IMR-90 (cell line): Measurements from ENCODE around the gene TICAM1. TPM values are rescaled to one million over a fixed set of nuclear protein-coding genes. Genes with fewer than 3 reads are reported as not detected.
A peak's percentile ranks its signal among the peaks of the same experiment; 100 is the strongest.

Source experiments
- ATAC-seq: fragments of 200-7000 bp; cut with Tn5 transposase; 2 replicates; pipeline ENCODE4 v1.9.1; 2020; ENCODE audit warnings: low read depth, mild to moderate bottlenecking, moderate library complexity
- BruUV-seq: library from RNA; stranded (reverse); fragments of 400-500 nt; replicated peaks from 2 replicates; lab custom pipeline; 2021; lab: Mats Ljungman, UMichigan
- CTCF ChIA-PET: fragments of 300-600 bp; formaldehyde crosslinking; extraction: SDS; loops from one replicate; lab custom pipeline; 2021; ENCODE audit warnings: antibody characterized with exemption; lab: Yijun Ruan, JAX
- POLR2A ChIA-PET: fragments of 300-600 bp; sonication (Branson Sonifier 250); formaldehyde crosslinking; loops from one replicate; lab custom pipeline; 2022; ENCODE audit warnings: antibody characterized with exemption; ENCODE audit not compliant: unreplicated experiment; lab: Charles Lee
- DNase-seq: peaks from one replicate; pipeline ENCODE4 v3.0.0; 2013
- H2AFZ ChIP-seq: replicated peaks from 2 replicates; pipeline ENCODE3; 2013; ENCODE audit warnings: low read length, mild to moderate bottlenecking; ENCODE audit not compliant: poor library complexity
- H2AK5ac ChIP-seq: 2 replicates; pipeline ENCODE4 v1.6.1; 2013; ENCODE audit warnings: low read depth, low read length, inconsistent platforms
- H2AK9ac ChIP-seq: replicated peaks from 2 replicates; pipeline ENCODE3; 2013; ENCODE audit warnings: mild to moderate bottlenecking, low read depth, low read length, moderate library complexity; ENCODE audit not compliant: poor library complexity
- H2BK120ac ChIP-seq: 2 replicates; pipeline ENCODE4 v1.6.1; 2013; ENCODE audit warnings: low read depth, low read length, inconsistent platforms
- H2BK15ac ChIP-seq: 3 replicates; pipeline ENCODE4 v1.6.1; 2013; ENCODE audit warnings: low read depth, low read length, inconsistent platforms
- H2BK20ac ChIP-seq: 2 replicates; pipeline ENCODE4 v1.6.1; 2013; ENCODE audit warnings: low read depth, mild to moderate bottlenecking, inconsistent platforms, low read length, moderate library complexity
- H2BK5ac ChIP-seq: 2 replicates; pipeline ENCODE4 v1.6.1; 2013; ENCODE audit warnings: mild to moderate bottlenecking, low read depth, low read length, inconsistent platforms; ENCODE audit not compliant: poor library complexity, severe bottlenecking
- H3K14ac ChIP-seq: replicated peaks from 2 replicates; pipeline ENCODE4 v1.6.1; 2013; ENCODE audit warnings: low read depth, low read length, inconsistent platforms
- H3K18ac ChIP-seq: 2 replicates; pipeline ENCODE4 v1.6.1; 2013; ENCODE audit warnings: low read depth, low read length, control low read depth
- H3K23ac ChIP-seq: 2 replicates; pipeline ENCODE4 v1.6.1; 2013; ENCODE audit warnings: low read depth, low read length, inconsistent platforms
- H3K27ac ChIP-seq: 2 replicates; pipeline ENCODE4 v1.5.1; 2013; ENCODE audit warnings: mild to moderate bottlenecking, control low read depth, low read length; ENCODE audit not compliant: insufficient read depth
- H3K27me3 ChIP-seq: 2 replicates; pipeline ENCODE4 v1.6.1; 2013; ENCODE audit warnings: low read length; ENCODE audit not compliant: control insufficient read depth, insufficient read depth
- H3K36me3 ChIP-seq: 2 replicates; pipeline ENCODE4 v1.6.1; 2013; ENCODE audit warnings: low read length, mixed read lengths; ENCODE audit not compliant: control insufficient read depth, insufficient read depth
- H3K4ac ChIP-seq: 2 replicates; pipeline ENCODE4 v1.6.1; 2013; ENCODE audit warnings: low read depth, low read length, inconsistent platforms
- H3K4me1 ChIP-seq: 2 replicates; pipeline ENCODE4 v1.6.1; 2013; ENCODE audit warnings: low read length, mixed read lengths; ENCODE audit not compliant: control insufficient read depth, insufficient read depth
- H3K4me2 ChIP-seq: 2 replicates; pipeline ENCODE4 v1.6.1; 2013; ENCODE audit warnings: low read depth, mild to moderate bottlenecking, control low read depth, low read length, moderate library complexity
- H3K4me3 ChIP-seq: 2 replicates; pipeline ENCODE4 v1.5.1; 2013; ENCODE audit warnings: low read depth, mild to moderate bottlenecking, control low read depth, low read length, moderate library complexity; ENCODE audit not compliant: insufficient read depth
- H3K56ac ChIP-seq: 2 replicates; pipeline ENCODE4 v1.6.1; 2013; ENCODE audit warnings: low read length, inconsistent platforms; ENCODE audit not compliant: insufficient read depth; ENCODE audit errors: extremely low read depth
- H3K79me1 ChIP-seq, 2 experiments: 2 replicates each; pipeline ENCODE4 v1.6.1; 2013; ENCODE audit warnings: low read length in 2 of 2, inconsistent platforms in 1 of 2, low read depth in 1 of 2
- H3K9ac ChIP-seq: 2 replicates; pipeline ENCODE4 v1.6.1; 2013; ENCODE audit warnings: low read depth, low read length, control low read depth
- H3K9me1 ChIP-seq: 2 replicates; pipeline ENCODE4 v1.6.1; 2013; ENCODE audit warnings: low read length, inconsistent platforms; ENCODE audit not compliant: insufficient read depth
- H3K9me3 ChIP-seq: 2 replicates; pipeline ENCODE4 v1.6.1; 2013; ENCODE audit warnings: low read length; ENCODE audit not compliant: control insufficient read depth, insufficient read depth
- H4K20me1 ChIP-seq: 2 replicates; pipeline ENCODE4 v1.6.1; 2013; ENCODE audit warnings: low read length, inconsistent platforms; ENCODE audit not compliant: insufficient read depth
- H4K5ac ChIP-seq: 2 replicates; pipeline ENCODE4 v1.6.1; 2013; ENCODE audit warnings: mild to moderate bottlenecking, low read depth, low read length, control low read depth
- H4K8ac ChIP-seq, 2 experiments: 2 replicates each; pipeline ENCODE4 v1.6.1; 2013; ENCODE audit warnings: low read depth in 2 of 2, low read length in 2 of 2, control low read depth in 1 of 2, inconsistent platforms in 1 of 2
- H4K91ac ChIP-seq: 2 replicates; pipeline ENCODE4 v1.6.1; 2013; ENCODE audit warnings: low read depth, low read length, inconsistent platforms; ENCODE audit not compliant: insufficient read depth
- BHLHE40 ChIP-seq: fragments of 150-350 bp; IDR thresholded peaks from 2 replicates; pipeline ENCODE4 v1.6.1; 2016; ENCODE audit warnings: mild to moderate bottlenecking, low read depth, low read length
- CEBPB ChIP-seq: IDR thresholded peaks from 2 replicates; pipeline ENCODE4 v1.6.1; 2012; ENCODE audit warnings: low read depth, low read length, improper control_type of control experiment
- FOS ChIP-seq: fragments of 150-350 bp; IDR thresholded peaks from 2 replicates; pipeline ENCODE4 v1.6.1; 2016; ENCODE audit warnings: low read depth, low read length
- MAFK ChIP-seq: IDR thresholded peaks from 2 replicates; pipeline ENCODE4 v1.6.1; 2012; ENCODE audit warnings: low read depth, low read length, improper control_type of control experiment
- MAZ ChIP-seq: IDR thresholded peaks from 2 replicates; pipeline ENCODE4 v1.6.1; 2012; ENCODE audit warnings: low read depth, mild to moderate bottlenecking, low read length, improper control_type of control experiment, moderate library complexity, borderline replicate concordance
- MXI1 ChIP-seq: IDR thresholded peaks from 2 replicates; pipeline ENCODE4 v1.6.1; 2012; ENCODE audit warnings: low read depth, mild to moderate bottlenecking, low read length, moderate library complexity, borderline replicate concordance
- NFE2L2 ChIP-seq: fragments of 150-350 bp; IDR thresholded peaks from 2 replicates; pipeline ENCODE4 v1.6.1; 2016; ENCODE audit warnings: low read depth, mild to moderate bottlenecking, low read length
- POLR2A ChIP-seq: IDR thresholded peaks from 2 replicates; pipeline ENCODE4 v1.6.1; 2012; ENCODE audit warnings: mild to moderate bottlenecking, low read depth, low read length
- RAD21 ChIP-seq: IDR thresholded peaks from 2 replicates; pipeline ENCODE4 v1.6.1; 2012; ENCODE audit warnings: low read length, improper control_type of control experiment
- RCOR1 ChIP-seq: IDR thresholded peaks from 2 replicates; pipeline ENCODE4 v1.6.1; 2012; ENCODE audit warnings: mild to moderate bottlenecking, low read length, improper control_type of control experiment; ENCODE audit not compliant: insufficient replicate concordance
- RFX5 ChIP-seq: IDR thresholded peaks from 2 replicates; pipeline ENCODE4 v1.8.0; 2012; ENCODE audit warnings: low read depth, mild to moderate bottlenecking, low read length, moderate library complexity
- SMC3 ChIP-seq: fragments of 150-350 bp; IDR thresholded peaks from 2 replicates; pipeline ENCODE4 v1.6.1; 2016; ENCODE audit warnings: low read depth, mild to moderate bottlenecking, antibody characterized with exemption, low read length, moderate library complexity
- WGBS, 2 experiments: methylation state at CpG; one replicate each; pipeline versions ENCODE4 v1.1.5 to v1.1.7; 2013; ENCODE audit warnings: missing lambda C conversion rate in 2 of 2; ENCODE audit not compliant: insufficient read length in 1 of 2; ENCODE audit errors: extremely low coverage in 2 of 2; 5-methylcytosine and 5-hydroxymethylcytosine counted together
- dilution Hi-C: fragments of 300-500 bp; cut with HindIII; formaldehyde crosslinking; loops from one replicate; pipeline ENCODE4 v1.14.3; 2018; ENCODE audit warnings: low sequenced_read_pairs; ENCODE audit not compliant: unreplicated experiment
- in situ Hi-C: fragments of 300-500 bp; cut with MboI; formaldehyde crosslinking; loops from 3 replicates; pipeline ENCODE4 v1.14.3; 2019; ENCODE audit warnings: low sequenced_read_pairs, inconsistent platforms, mixed read lengths
- intact Hi-C: fragments of 100-400 bp; cut with micrococcal nuclease; formaldehyde crosslinking; loops from 2 replicates; pipeline ENCODE4 v1.10.0; 2022
- polyA plus RNA-seq, 3 experiments: library from polyadenylated mRNA; depleted of rRNA; stranded (reverse); fragments of >200 nt; gene quantifications; 2 replicates each; pipeline ENCODE4 v1.2.3, GENCODE V29; 2012; ENCODE audit warnings: low replicate concordance in 1 of 3
- total RNA-seq: library from RNA; depleted of rRNA; stranded (reverse); fragments of >200 nt; gene quantifications from 2 replicates; pipeline ENCODE4 v1.2.3, GENCODE V29; 2012
- TF ChIP-seq, protein P1 (sequence below): fragments of 150-350 bp; IDR thresholded peaks from 2 replicates; pipeline ENCODE4 v1.6.1; 2016; ENCODE audit warnings: low read depth, mild to moderate bottlenecking, low read length, moderate library complexity, borderline replicate concordance
- TF ChIP-seq, protein P2 (sequence below): conservative IDR thresholded peaks from 2 replicates; pipeline ENCODE4 v1.5.1; 2012; ENCODE audit warnings: mild to moderate bottlenecking, low read depth, low read length, improper control_type of control experiment

TICAM1 gene
- total and polyA plus RNA-seq, 2 of the 4 experiments (the other 2 are of a cell fraction) = 0.90 to 9.2 TPM

DNA sequence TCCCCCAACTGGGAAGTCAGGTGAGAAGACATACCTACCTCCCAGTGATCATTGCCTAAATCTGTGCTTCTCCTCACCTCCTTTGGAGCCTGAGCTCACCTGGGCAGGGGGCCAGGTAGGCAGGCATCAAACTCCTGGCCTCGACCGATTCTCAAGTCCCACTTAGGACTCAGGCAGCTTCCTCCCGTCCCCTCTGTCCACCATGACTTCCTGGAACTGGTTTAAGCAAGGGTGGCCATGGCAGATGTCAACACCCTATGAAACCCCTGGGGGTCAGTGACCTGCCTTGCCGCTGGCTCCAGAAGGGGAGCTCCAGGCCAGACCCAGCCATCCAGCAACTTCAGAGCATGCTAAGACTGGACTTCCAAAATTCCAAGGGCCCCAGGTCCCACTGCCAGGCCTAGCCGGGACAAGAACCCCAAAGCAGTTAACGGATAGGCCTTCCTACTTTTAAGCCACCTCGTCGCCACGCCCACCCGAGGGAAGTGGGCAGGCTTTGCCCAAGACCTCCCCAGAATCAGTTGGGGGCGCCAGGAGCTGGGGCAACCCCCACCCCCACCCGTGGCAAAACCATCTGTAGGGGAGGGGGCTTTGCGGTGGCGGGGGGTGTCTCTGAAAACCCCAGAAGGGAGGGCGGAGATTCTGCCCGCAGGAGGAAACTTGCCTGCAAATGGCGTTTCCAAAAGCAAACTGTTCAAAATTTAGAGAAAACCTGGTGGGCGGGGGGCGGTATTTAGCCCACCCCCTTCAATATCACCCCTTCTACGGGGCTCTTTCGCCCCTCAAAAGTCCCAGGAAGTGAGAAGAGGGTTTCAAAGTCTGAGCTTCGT is 35.3 kb upstream of the TICAM1 start:
- H2AFZ ChIP-seq = peak overlapping the region; percentile 87
- TF ChIP-seq RFX5 = no peak
- TF ChIP-seq, protein P1, sequence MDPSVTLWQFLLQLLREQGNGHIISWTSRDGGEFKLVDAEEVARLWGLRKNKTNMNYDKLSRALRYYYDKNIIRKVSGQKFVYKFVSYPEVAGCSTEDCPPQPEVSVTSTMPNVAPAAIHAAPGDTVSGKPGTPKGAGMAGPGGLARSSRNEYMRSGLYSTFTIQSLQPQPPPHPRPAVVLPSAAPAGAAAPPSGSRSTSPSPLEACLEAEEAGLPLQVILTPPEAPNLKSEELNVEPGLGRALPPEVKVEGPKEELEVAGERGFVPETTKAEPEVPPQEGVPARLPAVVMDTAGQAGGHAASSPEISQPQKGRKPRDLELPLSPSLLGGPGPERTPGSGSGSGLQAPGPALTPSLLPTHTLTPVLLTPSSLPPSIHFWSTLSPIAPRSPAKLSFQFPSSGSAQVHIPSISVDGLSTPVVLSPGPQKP = no peak
- TF ChIP-seq, protein P2, sequence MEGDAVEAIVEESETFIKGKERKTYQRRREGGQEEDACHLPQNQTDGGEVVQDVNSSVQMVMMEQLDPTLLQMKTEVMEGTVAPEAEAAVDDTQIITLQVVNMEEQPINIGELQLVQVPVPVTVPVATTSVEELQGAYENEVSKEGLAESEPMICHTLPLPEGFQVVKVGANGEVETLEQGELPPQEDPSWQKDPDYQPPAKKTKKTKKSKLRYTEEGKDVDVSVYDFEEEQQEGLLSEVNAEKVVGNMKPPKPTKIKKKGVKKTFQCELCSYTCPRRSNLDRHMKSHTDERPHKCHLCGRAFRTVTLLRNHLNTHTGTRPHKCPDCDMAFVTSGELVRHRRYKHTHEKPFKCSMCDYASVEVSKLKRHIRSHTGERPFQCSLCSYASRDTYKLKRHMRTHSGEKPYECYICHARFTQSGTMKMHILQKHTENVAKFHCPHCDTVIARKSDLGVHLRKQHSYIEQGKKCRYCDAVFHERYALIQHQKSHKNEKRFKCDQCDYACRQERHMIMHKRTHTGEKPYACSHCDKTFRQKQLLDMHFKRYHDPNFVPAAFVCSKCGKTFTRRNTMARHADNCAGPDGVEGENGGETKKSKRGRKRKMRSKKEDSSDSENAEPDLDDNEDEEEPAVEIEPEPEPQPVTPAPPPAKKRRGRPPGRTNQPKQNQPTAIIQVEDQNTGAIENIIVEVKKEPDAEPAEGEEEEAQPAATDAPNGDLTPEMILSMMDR = no peak
- no peak for TF ChIP-seq CEBPB
- no peak for TF ChIP-seq MAFK
- TF ChIP-seq SMC3 = no peak
- no peak for TF ChIP-seq MXI1
- no peak for TF ChIP-seq BHLHE40
- no peak for TF ChIP-seq RCOR1
- TF ChIP-seq POLR2A = no peak
- no peak for TF ChIP-seq MAZ
- no peak for TF ChIP-seq RAD21
- TF ChIP-seq FOS = no peak
- TF ChIP-seq NFE2L2 = no peak

More for the DNA sequence above, 35.3 kb upstream of the TICAM1 start:
- H3K56ac ChIP-seq = peak overlapping the region; percentile 80
- peak overlapping the region; percentile 71 for H3K27ac ChIP-seq
- H4K91ac ChIP-seq = peak overlapping the region; percentile 74
- POLR2A ChIA-PET = interaction anchor here (0.5 to 1.5 kb wide), 6 partner anchors 8 to 1093 kb away, joined by 3 to 7 read pairs (median 4); partner anchors contain the start of gene UHRF1
- peaks cover 8% of the 10 kb centered on the region for H3K36me3 ChIP-seq
- 0 out of 2 replicates have a peak overlapping the region, but pooled peaks have one; percentile 1 for H4K5ac ChIP-seq
- no peak overlapping the region for H2BK20ac ChIP-seq
- H3K23ac ChIP-seq = peak overlapping the region; percentile 87
- H3K9ac ChIP-seq = peak overlapping the region; percentile 85
- no peaks in the 10 kb centered on the region for H3K27me3 ChIP-seq
- H4K8ac ChIP-seq = peak overlapping the region; percentile 20 to 63
- peaks cover 13% of the 10 kb centered on the region for H3K9me1 ChIP-seq
- no peak overlapping the region for H3K18ac ChIP-seq
- intact Hi-C loops = loop anchor here (2.0 to 5.0 kb wide), 2 partner anchors 55 to 102 kb away; partner anchors contain the start of gene KDM4B
- H2BK15ac ChIP-seq = peak overlapping the region; percentile 59; the same call in 1 of the 3 replicates
- in situ Hi-C loops = no loop called here
- CTCF ChIA-PET = interaction anchor here (0.5 to 1.0 kb wide), 4 partner anchors 15 to 75 kb away, joined by 3 to 6 read pairs (median 3); partner anchors contain the start of gene FEM1A
- no peaks in the 10 kb centered on the region for H3K4me1 ChIP-seq
- peak; percentile 16; the same call in 1 of the 2 replicates for ATAC-seq
- peaks cover 6 to 53% of the 10 kb centered on the region in 2 experiments; a peak in 3 of 4 replicates for H3K79me1 ChIP-seq
- H2AK9ac ChIP-seq = peak overlapping the region; percentile 99
- H3K4ac ChIP-seq = peak overlapping the region; percentile 94
- dilution Hi-C loops = no loop called here
- H3K4me2 ChIP-seq = peak overlapping the region; percentile 88
- H3K4me3 ChIP-seq = peak overlapping the region; percentile 76
- peaks cover 32% of the 10 kb centered on the region for H4K20me1 ChIP-seq
- H2BK120ac ChIP-seq = peak overlapping the region; percentile 57; the same call in 1 of the 2 replicates
- H2BK5ac ChIP-seq = peak overlapping the region; percentile 61
- WGBS, 2 experiments = no CpG with 5 or more reads among the region's 22 CpGs
- peak overlapping the region; percentile 98 for H2AK5ac ChIP-seq
- peak overlapping the region; percentile 93 for H3K14ac ChIP-seq
- DNase-seq = peak; percentile 28
- no peaks in the 10 kb centered on the region for H3K9me3 ChIP-seq
- BruUV-seq = TSS peak; percentile 40
